ENCODE results near the gene CELSR2.

GRCh38 chr1:109256085-109256484, 6.7 kb downstream of the CELSR2 start:
- TF ChIP-seq GATA2 (IDR thresholded peaks at IDR 0.05; ENCODE audit: low read depth, low read length) (no peak), GATA3 (IDR thresholded peaks at IDR 0.05; ENCODE audit: low read depth, low read length) (no peak)
